Heart left ventricle (tissue), 13 donors: ENCODE results near the gene PRR22.

Experiments used
- CTCF ChIP-seq, 12 donors: fragments of 200-600 bp; sonication (generic) in 4 of 12; IDR thresholded peaks; one replicate each; pipeline versions ENCODE4 v1.5.0 to v1.8.0; 2018 to 2022; ENCODE audit warnings: antibody characterized with exemption in 12 of 12, mild to moderate bottlenecking in 5 of 12
- POLR2A ChIP-seq, 2 donors: fragments of 450-650 bp; IDR thresholded peaks; one replicate each; pipeline ENCODE4 v1.6.1; 2017; ENCODE audit warnings: antibody characterized with exemption in 2 of 2, mild to moderate bottlenecking in 2 of 2, moderate library complexity in 2 of 2
- donor health status: ischemic (EF 13 %, LVEDD 7.1; RV severe dilation, severe dysfunction).
- donor health status: DM: no; HTN: yes; CAD: no.
- donor health status: DM: no; HTN: no; CAD: no.
- donor health status: ischemic (EF 25% LVEDD 6.9; RV normal size, moderate dysfunction).
- donor health status: ischemic (EF 25% LVEDD 5.7; RV mildly dilated, moderate dysfunction).
- donor health status: ischemic (EF 35%, LVEDD 5.7; RV mildly dilated, moderate dysfunction).
- donor health status: nonischemic (EF 11% LVEDD 7.7; RV severe dilation, severe dysfunction).
- donor health status: DM: yes; HTN: yes; CAD: no.
- donor health status: PGD.
- donor health status: ischemic (EF 29% LVEDD 5.4; RV normal size, mild dysfunction).
- donor health status: nonischemic (EF 23%, LVEDD 6.1; RV moderate dilation, normal function).

- TF ChIP-seq CTCF (IDR thresholded peaks at IDR 0.05), result no peak
- TF ChIP-seq POLR2A (IDR thresholded peaks at IDR 0.05), result no peak
Measured at GRCh38 chr19:5827342-5827890, 42.9 kb upstream of the PRR22 start.
